HS-5 (cell line): ENCODE measurements around the gene ADGRF4.

Experiments used
- DNase-seq: peaks from one replicate; pipeline ENCODE4 v3.0.0-alpha.2; 2012; ENCODE audit warnings: low read depth

ADGRF4 gene, protein sequence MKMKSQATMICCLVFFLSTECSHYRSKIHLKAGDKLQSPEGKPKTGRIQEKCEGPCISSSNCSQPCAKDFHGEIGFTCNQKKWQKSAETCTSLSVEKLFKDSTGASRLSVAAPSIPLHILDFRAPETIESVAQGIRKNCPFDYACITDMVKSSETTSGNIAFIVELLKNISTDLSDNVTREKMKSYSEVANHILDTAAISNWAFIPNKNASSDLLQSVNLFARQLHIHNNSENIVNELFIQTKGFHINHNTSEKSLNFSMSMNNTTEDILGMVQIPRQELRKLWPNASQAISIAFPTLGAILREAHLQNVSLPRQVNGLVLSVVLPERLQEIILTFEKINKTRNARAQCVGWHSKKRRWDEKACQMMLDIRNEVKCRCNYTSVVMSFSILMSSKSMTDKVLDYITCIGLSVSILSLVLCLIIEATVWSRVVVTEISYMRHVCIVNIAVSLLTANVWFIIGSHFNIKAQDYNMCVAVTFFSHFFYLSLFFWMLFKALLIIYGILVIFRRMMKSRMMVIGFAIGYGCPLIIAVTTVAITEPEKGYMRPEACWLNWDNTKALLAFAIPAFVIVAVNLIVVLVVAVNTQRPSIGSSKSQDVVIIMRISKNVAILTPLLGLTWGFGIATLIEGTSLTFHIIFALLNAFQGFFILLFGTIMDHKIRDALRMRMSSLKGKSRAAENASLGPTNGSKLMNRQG

DNA sequence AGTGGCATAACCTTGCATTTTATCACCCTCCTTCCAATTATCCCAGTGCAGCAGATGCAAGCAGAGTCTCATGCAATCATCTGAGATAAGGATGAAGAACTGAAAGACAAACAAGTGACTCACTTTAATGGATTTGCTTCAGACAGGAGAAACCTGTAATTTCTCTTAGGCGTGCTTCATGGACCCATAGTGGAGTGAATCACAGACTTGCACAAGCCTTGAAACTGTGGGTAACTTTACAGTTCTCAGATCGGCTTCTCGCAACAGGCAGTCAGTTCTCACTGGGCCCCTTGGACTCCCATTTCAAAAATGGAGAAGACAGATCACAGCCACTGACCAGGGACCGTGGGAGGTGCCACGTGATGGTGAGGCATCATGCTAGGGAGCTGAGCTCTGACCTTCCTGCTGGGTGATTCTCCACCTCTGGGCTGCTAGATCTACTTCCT is at the start of gene ADGRF4:
TSS of gene ADGRF4 (plus strand) at position 239 of the 446 bp plus-strand sequence. CDS start 8,666 bp downstream, outside the sequence.
- DNase-seq, result peak; percentile 75

DNA sequence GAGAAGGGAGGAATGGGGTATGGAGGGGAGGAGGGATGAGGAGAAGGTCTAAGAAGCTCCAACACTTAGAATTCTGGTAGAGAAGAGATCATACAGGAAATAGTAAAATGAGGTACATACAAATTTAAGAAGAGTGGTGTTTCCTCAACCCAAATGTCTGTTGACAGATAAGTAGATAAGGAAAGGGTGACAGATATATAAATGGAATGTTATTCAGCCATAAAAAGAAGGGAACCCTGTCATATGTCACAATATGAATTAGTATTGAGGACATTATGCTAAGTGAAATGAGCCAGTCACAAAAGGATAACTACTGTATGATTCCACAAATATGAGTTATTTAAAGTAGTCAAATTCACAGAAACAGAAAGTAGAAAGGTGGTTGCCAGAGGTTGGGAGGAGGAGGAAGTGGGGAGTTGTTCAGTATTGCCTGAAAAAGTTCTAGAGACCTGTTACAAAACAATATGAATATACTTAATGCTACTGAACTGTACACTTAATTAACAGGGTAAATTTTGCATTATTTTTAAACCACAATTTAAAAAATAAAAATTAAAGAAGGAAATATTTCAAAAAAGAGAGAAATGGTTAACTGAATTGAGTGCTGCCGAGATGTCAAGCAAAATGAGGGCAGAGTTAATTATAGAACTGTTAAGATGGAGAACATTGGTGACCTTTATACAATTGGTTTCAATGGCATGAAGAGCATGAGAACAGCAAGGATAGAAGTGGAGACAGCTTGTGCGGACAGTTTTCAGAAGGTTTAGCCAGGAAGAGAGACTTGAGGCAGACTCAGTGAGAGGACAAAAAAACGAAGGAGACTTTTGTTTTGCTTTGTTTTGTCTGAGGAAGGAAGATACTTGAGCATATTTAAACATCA is 47.6 kb upstream of the ADGRF4 start:
- no peak for DNase-seq

DNA sequence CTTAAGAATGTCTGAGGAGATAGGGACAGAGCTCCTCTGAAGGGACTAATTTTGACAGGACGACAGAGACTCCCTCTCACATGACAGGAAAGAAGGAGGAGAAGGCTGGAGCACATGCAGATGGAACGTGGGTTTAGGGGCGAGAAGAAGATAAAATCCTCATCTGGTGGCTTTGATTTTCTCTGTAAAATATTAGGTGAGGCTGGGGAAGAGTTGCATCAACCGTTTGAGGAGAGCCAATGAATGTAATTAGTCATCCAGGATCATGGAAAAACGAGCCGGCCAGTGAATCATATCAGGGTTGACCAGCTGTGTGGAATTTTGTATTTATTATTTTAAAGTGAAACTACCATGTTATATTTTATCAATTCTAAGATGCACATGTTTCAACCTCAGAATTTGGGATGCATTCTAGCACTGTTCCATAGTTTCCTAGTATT is 46.9 kb upstream of the ADGRF4 start:
- DNase-seq, result peak; percentile 55

DNA sequence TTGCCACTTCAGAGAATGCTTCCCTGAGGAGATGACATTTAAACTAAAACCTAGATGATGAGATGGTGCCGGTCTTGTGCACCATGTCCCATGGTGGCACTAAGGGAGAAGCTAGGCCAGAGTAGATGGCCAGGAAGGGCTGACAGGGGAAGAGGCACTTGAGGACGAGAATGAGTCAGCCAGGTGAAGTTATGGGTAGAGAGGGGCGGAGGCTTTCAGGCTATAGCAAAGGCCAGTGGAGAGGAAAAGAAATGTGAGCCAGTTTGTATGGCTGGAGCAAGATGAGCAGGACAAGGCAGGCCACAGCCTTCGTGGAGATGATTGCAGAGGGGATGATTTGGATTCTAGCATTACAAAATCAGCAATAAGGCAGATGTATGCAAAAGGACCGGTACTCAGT is 44.7 kb upstream of the ADGRF4 start:
- no peak for DNase-seq

DNA sequence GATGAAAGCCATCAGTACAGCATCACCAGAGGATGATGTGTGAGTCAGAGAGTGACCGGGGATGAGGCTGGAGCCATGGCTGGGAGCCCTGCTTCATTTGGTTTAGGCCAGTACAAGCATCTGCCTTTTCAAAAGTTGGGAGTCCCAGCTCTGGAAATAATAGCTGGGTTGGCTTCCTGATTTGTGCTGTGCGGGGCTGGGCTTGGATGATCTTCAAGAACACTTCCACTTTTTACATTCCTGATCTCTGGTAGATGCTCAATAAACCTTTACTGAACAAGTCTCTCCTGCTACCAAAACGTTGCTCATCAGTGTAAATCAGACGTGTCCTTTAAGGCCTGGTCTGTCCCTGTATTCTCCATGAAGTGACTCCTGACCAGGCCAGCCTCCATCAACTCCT is 44.1 kb upstream of the ADGRF4 start:
- no peak for DNase-seq

DNA sequence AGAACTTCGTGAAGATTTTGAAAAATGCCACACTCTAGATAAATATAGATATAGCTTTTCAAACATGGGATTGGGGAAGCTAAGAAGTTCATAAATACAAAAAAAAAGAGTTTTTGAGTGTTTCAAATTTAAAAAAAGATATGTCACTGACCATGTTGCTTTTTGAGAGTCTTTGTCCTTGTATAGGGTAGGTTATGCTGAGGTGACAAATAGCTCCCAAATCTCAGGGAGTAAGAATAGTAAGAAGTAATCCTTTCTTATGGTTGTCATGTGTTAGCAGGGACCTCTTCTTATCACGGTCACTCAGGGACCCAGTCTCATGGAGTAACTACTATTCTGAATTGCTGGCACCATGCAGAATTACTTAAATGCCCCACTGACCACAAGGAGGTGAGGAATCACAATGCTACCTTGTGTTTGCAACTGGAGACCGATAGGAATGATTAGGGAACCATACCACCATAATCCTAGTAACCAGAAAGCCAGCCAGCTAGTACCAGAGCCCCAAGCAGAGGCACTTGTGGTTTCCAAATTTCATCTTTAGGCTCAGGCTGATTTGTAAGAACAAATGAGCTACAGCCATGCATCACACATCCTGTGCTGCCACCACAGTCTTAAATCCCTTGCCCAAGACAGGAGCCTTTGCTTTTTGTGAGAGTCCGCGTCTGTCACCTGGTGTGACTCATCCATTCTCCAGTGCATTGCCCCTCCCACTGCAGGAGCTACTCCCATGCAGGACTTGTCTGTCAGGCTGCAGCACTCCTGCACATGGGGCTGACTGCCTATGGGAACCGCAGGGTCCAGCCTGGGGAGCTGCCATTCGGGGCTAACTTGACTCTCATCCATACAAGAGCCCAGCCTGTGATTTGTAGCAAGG is 42.4 kb upstream of the ADGRF4 start:
- peak; percentile 49 for DNase-seq

DNA sequence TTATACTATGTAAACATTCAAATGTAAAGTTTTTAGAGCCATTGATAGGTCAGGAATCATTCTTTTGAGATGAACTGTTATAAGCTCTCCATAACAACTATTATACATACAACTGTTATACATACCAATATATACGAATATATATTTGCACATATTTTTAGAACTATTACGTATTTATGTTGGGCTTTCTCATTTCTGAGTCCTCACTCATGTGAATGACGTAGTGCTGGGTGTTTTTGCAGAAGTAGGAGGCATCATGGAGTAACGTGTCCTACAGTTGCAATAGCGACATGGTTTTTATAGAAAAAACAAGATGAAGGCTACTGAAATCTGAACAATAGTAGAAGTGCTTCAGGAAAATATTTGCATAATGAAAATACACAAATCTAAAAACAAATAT is 36.4 kb upstream of the ADGRF4 start:
- DNase-seq, result no peak

DNA sequence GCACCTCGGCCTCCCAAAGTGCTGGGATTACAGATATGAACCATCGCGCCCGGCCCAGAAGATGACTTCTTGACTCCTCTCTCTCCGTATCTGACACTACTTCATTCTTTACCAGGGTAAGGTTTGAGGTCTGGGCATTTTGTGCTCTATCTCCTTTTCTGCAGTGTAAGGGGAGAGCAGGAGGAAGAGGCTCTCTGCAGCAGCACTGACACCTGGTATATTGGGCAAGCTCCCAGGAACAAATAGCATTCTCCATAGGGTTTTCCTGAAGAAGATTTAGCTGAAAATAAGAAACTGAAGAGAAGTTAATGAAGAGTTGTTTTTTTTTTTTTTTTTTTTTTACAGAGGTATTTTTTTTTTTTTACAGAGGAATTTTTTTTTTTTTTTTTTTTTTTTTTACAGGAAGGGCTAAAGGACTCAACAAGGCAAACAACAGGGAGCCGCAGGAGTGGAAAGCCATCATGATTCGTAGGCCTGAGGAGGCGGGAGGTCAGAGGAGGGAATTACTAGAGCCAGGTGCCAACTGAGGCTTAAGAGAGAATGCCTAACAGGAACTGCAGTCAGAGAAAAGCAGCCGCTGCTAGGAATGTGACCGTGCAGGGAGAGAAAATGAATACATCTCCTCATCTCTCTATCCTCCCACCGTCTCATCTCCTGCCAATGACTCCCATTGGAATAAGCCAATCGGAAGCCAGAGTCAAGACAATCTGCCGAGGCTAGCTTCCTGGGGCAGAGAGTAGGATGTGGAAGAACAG is 34.7 kb upstream of the ADGRF4 start:
- DNase-seq, result no peak

DNA sequence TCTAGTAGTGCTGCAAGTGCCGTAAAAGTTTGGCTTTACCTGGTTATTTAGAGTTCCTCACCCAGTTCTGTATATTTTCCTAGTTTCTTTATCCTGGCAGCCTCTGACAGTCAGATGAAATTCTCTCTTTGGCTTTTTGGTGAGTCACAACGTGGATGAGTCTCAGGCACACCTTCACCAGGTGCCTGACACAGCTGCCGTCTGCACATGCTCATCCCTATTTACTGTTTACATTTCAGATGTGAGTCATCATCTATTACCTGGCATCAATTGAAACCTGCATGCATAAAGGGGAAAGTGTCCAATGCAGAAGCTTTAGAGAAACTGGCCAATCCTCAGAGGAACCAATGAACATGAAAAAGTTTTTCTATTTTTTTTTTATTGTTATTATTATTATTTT is 33.3 kb upstream of the ADGRF4 start:
- DNase-seq, result no peak

DNA sequence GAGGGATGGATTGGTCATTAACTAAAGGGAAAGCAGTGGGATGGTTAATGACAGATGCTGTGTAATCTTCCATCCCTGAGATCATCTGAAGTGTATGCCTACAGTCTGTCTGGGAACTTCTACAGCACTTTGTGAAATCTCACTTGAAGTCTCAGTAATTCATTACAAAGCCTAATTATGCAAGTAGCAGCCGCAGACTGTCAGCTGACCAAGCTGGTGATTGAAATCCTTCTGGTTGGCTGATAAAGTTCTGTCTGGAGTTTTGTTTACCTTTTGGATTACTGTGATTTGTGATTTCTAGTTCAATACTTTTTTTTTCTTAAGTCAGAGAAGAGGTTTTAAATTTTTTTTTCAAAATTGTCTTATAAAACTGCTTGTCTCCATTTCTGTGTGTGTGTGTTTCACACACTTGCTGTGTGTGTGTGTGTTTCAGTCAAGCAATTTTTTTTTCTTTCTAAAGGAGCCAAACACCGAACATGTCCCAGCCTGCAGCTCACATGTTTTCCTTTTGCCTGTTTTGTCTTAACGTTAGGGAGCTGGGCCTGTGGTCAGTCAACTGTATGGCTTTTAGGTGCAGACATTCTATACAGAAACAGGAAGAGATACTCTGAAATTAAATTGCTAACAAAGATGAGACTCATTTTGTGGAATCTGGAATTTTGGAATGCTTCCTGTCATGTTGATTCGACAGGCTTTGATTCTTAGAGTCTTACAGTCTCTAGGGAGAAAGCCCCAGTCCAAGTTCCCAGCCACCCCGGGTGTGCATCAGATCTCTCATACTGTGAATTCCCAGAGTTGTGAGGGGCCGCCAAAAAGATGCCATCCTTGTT is 28.5 kb upstream of the ADGRF4 start:
- no peak for DNase-seq

DNA sequence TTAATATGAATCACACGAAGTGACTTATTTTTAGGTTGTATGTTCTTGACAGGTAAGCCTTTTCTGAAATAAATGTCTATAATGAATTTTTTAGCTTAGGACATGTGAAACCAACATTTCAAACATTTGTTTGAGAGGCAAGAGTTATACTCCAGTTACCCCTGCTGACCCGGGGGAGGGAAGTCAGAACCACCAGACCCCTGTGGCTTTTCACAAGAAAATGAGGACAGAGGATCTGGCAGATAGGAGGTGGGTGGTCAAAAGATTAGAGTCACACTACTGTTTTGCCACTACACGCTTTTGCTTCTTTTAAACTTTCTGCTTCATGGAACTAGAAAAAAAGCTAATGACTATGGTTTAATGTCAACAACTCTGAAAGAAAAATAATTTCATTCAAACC is 27.5 kb upstream of the ADGRF4 start:
- DNase-seq, result no peak

DNA sequence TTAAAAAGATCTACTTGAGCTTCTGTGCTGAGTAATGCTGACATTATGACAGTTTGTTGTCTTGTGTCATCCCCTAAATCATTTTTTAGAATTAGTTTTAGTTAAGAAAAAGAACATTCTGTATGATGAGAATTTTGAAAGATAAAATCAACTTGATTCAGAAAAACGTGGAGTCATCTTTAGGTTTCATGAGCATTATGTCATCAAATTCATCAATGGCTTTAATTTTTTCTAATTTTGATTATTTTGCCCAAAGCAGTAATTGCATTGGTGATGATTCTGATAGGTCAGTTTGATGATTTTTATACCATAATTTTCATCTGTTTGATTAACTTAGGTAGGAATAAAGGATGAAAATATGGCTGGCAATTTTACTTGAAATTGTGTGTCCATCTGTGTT is 26.6 kb upstream of the ADGRF4 start:
- DNase-seq, result no peak

DNA sequence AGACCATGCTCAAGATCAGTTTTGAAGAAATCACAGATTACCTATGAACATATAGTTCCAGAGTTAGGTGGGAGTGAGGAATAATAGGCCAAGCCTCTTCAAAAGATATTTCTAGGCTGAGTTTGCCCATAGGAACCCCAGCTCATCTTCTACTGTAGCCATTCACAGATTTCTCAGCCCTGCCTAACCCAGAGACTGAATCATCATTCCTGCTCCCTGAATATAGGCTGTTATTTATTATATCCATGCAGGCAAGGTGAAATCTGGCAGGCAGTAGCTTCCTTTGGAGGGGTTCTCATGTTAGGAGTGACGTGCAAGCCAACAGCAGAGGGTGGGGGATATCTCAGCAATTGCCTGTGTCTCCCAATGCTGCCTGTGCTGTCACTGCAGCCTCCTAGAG is 25.6 kb upstream of the ADGRF4 start:
- no peak for DNase-seq

DNA sequence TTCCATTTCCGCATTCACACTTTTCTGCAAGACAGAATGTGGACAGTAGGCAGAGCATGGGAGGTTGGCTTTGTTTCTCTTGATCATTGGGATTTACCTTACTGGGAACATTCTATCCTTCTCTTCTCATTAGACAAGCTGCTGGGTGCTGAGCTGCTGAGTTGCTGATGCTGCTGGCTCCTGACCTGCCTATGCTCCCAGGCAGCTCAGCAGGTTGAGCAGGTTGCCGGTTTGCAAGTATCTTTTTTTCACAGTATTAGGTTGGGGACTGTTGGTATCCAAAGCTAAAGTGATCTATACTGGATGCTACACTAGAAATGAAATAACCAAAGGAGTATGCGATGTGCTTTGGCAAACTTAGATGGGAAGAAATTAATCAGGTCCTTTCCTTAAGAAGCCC is 23.7 kb upstream of the ADGRF4 start:
- DNase-seq, result no peak

DNA sequence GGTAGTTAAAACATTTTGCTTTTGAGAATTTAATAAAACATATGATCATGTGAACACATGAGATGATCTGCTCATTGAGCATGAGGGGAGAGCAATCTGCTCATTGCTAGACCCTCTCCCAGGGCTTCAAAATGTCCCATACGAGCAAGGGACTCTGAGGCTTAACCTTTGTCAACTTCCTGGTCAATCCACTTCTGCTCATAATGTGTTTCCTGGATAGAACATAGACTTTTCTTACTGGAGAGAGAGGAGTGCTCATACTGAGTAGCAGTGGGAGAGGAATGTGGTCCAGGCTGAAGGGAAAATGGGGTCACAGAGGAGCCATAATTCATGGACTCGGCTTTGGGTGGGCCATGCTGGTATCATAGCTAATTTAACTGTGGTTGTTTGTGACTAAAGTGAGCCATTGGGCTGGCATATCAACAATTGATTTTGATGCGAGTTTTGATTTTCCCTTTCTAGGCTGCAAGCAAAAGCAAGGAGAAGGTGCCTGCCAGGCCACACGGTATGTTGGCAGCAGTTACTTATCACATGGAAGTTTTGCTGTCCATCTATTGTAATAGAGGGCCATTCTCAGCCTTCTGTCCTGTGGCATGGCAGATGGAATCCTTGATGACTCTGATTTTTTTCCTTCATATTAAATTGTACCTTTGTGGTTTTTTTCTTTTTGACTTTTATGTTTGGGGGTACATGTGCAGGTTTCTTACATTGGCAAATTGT is 20.8 kb upstream of the ADGRF4 start:
- no peak for DNase-seq

DNA sequence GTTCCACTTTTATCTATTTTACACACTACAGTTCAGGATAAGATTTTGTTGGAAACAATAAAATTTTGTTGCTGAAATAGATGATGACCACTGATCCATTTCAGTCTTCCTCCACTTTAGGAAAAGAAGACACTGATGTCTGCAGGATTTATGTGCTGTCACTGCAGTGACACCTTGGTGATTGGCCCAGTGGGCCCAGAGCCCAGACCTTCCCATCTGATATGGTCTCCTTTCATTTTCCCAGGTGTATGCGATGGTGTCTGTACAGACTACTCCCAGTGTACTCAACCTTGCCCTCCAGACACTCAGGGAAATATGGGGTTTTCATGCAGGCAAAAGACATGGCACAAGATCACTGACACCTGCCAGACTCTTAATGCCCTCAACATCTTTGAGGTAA is 19.6 kb upstream of the ADGRF4 start:
- no peak for DNase-seq

DNA sequence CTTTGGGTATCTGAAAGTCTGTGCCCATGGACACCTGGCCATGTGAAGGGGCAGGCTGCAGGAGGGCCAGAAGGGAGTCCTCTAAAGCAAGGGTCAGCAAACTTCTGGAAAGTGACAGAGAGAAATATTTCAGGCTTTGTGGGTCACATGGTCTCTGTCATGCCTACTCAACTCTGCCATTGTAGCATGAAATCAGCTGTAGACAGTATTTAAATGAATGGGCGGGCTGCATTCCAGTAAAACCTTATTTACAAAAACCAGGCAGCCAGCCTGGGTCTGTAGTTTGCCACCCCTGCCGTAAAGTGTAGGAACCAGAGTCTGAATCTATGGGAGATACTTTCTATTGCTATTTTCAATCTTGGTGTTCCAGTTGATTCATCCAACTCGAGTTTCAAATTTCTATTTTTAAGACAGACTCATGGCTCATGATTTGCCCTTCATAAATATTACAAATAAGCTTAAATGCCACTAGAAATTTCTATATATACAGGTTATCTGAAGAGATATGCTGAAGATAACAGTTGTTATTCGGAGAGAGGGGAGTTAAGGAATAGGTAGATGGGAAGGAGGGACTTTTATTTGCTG is 19.0 kb upstream of the ADGRF4 start:
- no peak for DNase-seq

DNA sequence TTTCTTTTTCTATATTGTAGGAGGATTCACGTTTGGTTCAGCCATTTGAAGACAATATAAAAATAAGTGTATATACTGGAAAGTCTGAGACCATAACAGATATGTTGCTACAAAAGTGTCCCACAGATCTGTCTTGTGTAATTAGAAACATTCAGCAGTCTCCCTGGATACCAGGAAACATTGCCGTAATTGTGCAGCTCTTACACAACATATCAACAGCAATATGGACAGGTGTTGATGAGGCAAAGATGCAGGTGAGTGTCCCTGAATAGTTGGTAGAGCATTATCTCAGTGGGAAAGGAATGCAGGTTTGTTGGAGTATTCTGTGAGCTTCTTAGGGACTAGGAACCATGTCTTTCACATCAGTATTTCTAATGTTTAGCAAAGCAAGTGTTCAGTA is 18.3 kb upstream of the ADGRF4 start:
- DNase-seq, result no peak

DNA sequence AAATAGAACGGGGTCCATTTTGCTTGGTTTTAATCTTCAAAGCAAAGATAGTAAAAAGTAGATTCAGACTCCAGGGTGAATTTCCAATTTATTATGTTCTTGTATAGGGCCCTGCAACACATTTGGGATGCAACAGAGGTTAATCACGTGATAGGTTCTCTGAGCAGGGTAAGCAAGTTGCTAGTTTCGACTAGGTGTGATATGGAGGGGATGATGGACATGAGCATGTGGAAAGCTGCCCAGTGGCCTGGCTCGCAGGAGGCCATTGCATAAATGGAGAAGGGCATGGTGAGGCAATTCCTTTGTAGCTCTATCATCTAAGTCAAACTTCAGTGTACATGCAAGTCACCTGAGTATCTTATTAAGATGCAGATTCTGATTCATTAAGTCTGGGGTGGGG is 17.7 kb upstream of the ADGRF4 start:
- DNase-seq, result no peak
